Epithelial cell of proximal tubule (primary cell): ENCODE data around the gene ACTL6B. TPM values are rescaled to one million over a fixed set of nuclear protein-coding genes. Genes with fewer than 3 reads are reported as not detected.

ENCODE experiments used
- DNase-seq: peaks from one replicate; pipeline ENCODE4 v3.0.0-alpha.2; 2011; ENCODE audit warnings: low read depth
- H3K4me3 ChIP-seq: 2 replicates; pipeline ENCODE4 v1.5.1; 2011; ENCODE audit warnings: low read depth, mild to moderate bottlenecking, low read length
- total RNA-seq: library from RNA; depleted of rRNA; stranded (reverse); fragments of >200 nt; gene quantifications from 2 replicates; pipeline ENCODE4 v1.2.3, GENCODE V29; 2015
- TF ChIP-seq, protein P1 (sequence below): conservative IDR thresholded peaks from 2 replicates; pipeline ENCODE4 v1.5.1; 2012; ENCODE audit warnings: low read depth, mild to moderate bottlenecking, low read length

Gene ACTL6B
- total RNA-seq, 1 donor from 2014 or later, result not detected

GRCh38 chr7:100641860-100642533 lies 14.3 kb downstream of the ACTL6B start:
- TF ChIP-seq, protein P1, sequence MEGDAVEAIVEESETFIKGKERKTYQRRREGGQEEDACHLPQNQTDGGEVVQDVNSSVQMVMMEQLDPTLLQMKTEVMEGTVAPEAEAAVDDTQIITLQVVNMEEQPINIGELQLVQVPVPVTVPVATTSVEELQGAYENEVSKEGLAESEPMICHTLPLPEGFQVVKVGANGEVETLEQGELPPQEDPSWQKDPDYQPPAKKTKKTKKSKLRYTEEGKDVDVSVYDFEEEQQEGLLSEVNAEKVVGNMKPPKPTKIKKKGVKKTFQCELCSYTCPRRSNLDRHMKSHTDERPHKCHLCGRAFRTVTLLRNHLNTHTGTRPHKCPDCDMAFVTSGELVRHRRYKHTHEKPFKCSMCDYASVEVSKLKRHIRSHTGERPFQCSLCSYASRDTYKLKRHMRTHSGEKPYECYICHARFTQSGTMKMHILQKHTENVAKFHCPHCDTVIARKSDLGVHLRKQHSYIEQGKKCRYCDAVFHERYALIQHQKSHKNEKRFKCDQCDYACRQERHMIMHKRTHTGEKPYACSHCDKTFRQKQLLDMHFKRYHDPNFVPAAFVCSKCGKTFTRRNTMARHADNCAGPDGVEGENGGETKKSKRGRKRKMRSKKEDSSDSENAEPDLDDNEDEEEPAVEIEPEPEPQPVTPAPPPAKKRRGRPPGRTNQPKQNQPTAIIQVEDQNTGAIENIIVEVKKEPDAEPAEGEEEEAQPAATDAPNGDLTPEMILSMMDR, result no peak
- DNase-seq, result no peak
- H3K4me3 ChIP-seq, result no peak overlapping the region

DNA sequence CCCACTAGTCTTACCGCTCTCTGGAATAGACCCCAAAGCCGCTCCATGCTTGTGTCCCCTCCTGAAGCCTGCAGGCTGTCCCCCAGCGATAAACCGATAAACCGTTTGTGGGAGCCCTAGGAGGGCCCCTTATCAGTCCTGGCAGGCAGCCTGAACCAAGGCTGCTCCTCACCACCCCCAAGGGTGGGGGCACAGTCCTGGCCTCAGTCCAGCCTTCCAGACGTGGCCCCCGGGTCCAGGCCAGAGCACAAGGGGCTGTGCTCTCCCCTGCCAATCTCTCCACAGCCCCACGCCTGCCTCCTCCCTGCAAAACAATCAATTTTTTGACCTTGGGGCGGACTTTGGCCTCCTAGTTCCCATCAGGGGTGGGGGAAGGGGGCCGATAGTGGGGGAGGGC lies 14.8 kb downstream of the ACTL6B start, which contains the start of gene TFR2:
TFR2 (minus strand) TSS at position 90 of the 397 bp plus-strand sequence; CDS start at position 47, 43 bp downstream.
- TF ChIP-seq, protein P1, result no peak
- no peak for DNase-seq

GRCh38 chr7:100640517-100641440 lies 15.5 kb downstream of the ACTL6B start:
- H3K4me3 ChIP-seq, result no peak overlapping the region
- DNase-seq, result no peak
- TF ChIP-seq, protein P1, result no peak

More for the DNA sequence above, 14.8 kb downstream of the ACTL6B start, which contains the start of gene TFR2:
- H3K4me3 ChIP-seq, result no peak within 1 kb of the TSS

DNA sequence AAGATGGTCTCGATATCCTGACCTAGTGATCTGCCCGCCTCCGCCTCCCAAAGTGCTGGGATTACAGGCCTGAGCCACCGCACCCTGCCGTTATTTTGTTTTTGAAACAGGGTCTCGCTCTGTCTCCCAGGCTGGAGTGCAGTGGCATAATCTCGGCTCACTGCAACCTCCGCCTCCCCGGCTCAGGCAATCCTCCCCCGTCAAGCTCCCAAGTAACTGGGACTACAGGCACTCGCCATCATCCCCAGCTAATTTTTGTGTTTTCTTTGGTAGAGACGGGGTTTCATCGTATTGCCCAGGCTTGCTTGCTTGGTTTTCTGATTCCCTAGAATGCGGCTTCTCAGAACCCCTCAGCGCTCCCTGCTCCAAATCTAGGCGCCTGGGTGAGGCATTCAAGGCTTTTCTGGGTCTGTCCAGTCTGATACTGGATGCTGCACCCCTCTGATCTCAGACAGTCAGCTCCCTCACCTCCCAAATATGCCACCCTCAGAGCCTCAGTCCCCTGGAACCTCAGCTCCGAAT lies 16.2 kb downstream of the ACTL6B start:
- TF ChIP-seq, protein P1, result no peak
- H3K4me3 ChIP-seq, result no peak overlapping the region
- no peak for DNase-seq

GRCh38 chr7:100632951-100633717 lies 23.1 kb downstream of the ACTL6B start:
- TF ChIP-seq, protein P1, result peak; percentile 27
- DNase-seq, result no peak
- H3K4me3 ChIP-seq, result peak overlapping the region; percentile 34

- TF ChIP-seq, protein P1, result no peak
Measured at GRCh38 chr7:100630066-100630465, 26.2 kb downstream of the ACTL6B start.

More at GRCh38 chr7:100630066-100630465, 26.2 kb downstream of the ACTL6B start:
- DNase-seq, result no peak
- H3K4me3 ChIP-seq, result no peak overlapping the region
